Neural crest cell (in vitro differentiated cells): Measurements from ENCODE around the gene SLC35E1. TPM values are rescaled to one million over a fixed set of nuclear protein-coding genes. Genes with fewer than 3 reads are reported as not detected.

ENCODE experiments used
- DNase-seq: peaks from one replicate; pipeline ENCODE4 v3.0.0; 2021; ENCODE audit warnings: low read depth, mixed read lengths, low spot score
- H3K27ac Mint-ChIP-seq: one replicate; pipeline ENCODE4 v1.8.0; 2021; ENCODE audit warnings: mild to moderate bottlenecking, mixed read lengths; ENCODE audit not compliant: unreplicated experiment
- H3K27me3 Mint-ChIP-seq: 2 replicates; pipeline ENCODE4 v1.8.0; 2021; ENCODE audit warnings: low read depth, mild to moderate bottlenecking, mixed read lengths
- H3K36me3 Mint-ChIP-seq: 2 replicates; pipeline ENCODE4 v1.8.0; 2021; ENCODE audit warnings: low read depth, mild to moderate bottlenecking, mixed read lengths
- H3K4me1 Mint-ChIP-seq: 2 replicates; pipeline ENCODE4 v1.8.0; 2021; ENCODE audit warnings: mixed read lengths
- H3K4me3 Mint-ChIP-seq: one replicate; pipeline ENCODE4 v1.8.0; 2021; ENCODE audit warnings: mild to moderate bottlenecking, mixed read lengths
- H3K9me3 Mint-ChIP-seq: 2 replicates; pipeline ENCODE4 v1.8.0; 2021; ENCODE audit warnings: mixed read lengths
- CTCF ChIP-seq: fragments of 200-600 bp; sonication (generic); conservative IDR thresholded peaks from 2 replicates; pipeline ENCODE4 v1.5.0; 2021; ENCODE audit warnings: antibody characterized with exemption, mild to moderate bottlenecking
- total RNA-seq: library from RNA; stranded (reverse); gene quantifications from 2 replicates; pipeline ENCODE4 v1.2.1, GENCODE V29; 2021

The SLC35E1 gene
- total RNA-seq, 1 donor from 2014 or later: 32.5 TPM

DNA sequence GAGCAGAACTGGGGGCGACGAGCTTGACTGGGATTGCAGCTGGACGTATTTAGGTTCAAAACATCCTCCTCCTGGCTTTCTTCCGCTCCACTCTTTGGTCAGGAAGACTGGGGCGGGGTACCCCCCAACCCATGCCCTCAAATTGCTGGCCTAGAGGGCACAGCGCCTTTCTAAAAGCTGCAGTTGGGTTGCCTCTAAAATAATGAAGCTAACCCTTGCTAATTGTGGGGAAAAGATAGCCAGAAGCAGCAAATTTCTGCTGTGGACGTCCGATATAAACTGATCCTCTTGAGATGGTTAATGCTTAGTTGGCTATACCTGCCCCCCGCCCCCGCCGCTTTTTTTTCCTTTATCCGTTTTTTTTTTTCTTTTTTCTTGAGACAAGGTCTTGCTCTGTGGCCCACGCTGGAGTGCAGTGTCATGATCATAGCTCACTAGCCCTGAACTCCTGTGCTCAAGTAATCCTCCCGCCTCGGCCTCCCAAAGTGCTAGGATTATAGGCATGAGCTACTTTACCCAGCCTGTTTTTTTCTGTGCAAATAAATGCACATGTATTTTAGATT, 29.2 kb downstream of the SLC35E1 start:
- peak overlapping the region; percentile 52 for H3K27ac Mint-ChIP-seq
- H3K36me3 Mint-ChIP-seq: peaks cover 15% of the 10 kb centered on the region
- peak overlapping the region; percentile 93 for H3K4me3 Mint-ChIP-seq
- H3K4me1 Mint-ChIP-seq: peaks cover 31% of the 10 kb centered on the region
- DNase-seq: no peak
- no peaks in the 10 kb centered on the region for H3K27me3 Mint-ChIP-seq
- TF ChIP-seq CTCF: no peak
- H3K9me3 Mint-ChIP-seq: no peaks in the 10 kb centered on the region

- Mint-ChIP-seq H3K4me3 (peak within 1 kb of the TSS; percentile 93), H3K36me3 (peaks cover 19% of the 10 kb centered on the region), H3K4me1 (peaks cover 31% of the 10 kb centered on the region), H3K27ac (peak within 1 kb of the TSS; percentile 85), H3K9me3 (no peaks in the 10 kb centered on the region), H3K27me3 (no peaks in the 10 kb centered on the region)
- DNase-seq: peak; percentile 90
- TF ChIP-seq CTCF: no peak
Measured at GRCh38 chr19:16542045-16542909, 29.9 kb downstream of the SLC35E1 start, which contains the start of gene CHERP. CHERP (minus strand) TSS chr19:16542437; CDS start chr19:16542378, 59 bp downstream.

GRCh38 chr19:16541526-16542044, 30.6 kb downstream of the SLC35E1 start:
- DNase-seq: no peak
- TF ChIP-seq CTCF: no peak
- H3K4me3 Mint-ChIP-seq: peak overlapping the region; percentile 93
- H3K27ac Mint-ChIP-seq: peak overlapping the region; percentile 85
- peaks cover 19% of the 10 kb centered on the region for H3K36me3 Mint-ChIP-seq
- H3K9me3 Mint-ChIP-seq: no peaks in the 10 kb centered on the region
- peaks cover 31% of the 10 kb centered on the region for H3K4me1 Mint-ChIP-seq
- H3K27me3 Mint-ChIP-seq: no peaks in the 10 kb centered on the region

GRCh38 chr19:16540948-16541347, 31.3 kb downstream of the SLC35E1 start:
- no peak for TF ChIP-seq CTCF
- no peaks in the 10 kb centered on the region for H3K27me3 Mint-ChIP-seq

GRCh38 chr19:16537111-16537510, 35.1 kb downstream of the SLC35E1 start:
- Mint-ChIP-seq H3K4me3 (peak overlapping the region; percentile 36), H3K4me1 (peaks cover 15% of the 10 kb centered on the region), H3K36me3 (peaks cover 19% of the 10 kb centered on the region), H3K9me3 (no peaks in the 10 kb centered on the region), H3K27me3 (no peaks in the 10 kb centered on the region), H3K27ac (no peak overlapping the region)
- TF ChIP-seq CTCF: no peak
- no peak for DNase-seq

More at GRCh38 chr19:16540948-16541347, 31.3 kb downstream of the SLC35E1 start:
- DNase-seq: no peak
- Mint-ChIP-seq H3K36me3 (peaks cover 19% of the 10 kb centered on the region), H3K27ac (peak overlapping the region; percentile 85), H3K9me3 (no peaks in the 10 kb centered on the region), H3K4me1 (peaks cover 31% of the 10 kb centered on the region), H3K4me3 (peak overlapping the region; percentile 93)
